ENCODE data around the gene TRIM73.
"Not testable (repeated sequence)": the region's sequence is repeated elsewhere in the genome, so short reads cannot be mapped to it uniquely, and the experiment has no call there.

- TF ChIP-seq CTCF, POLR2A (IDR thresholded peaks at IDR 0.05): not testable (repeated sequence)
These were observed 20.0 kb downstream of the TRIM73 start for GRCh38 chr7:75415428-75415817.
